T-helper 2 cell treated with Interferon-gamma antibody and Interleukin-4, amounts not matched to agents 5 μg/mL and 100 μg/mL, for 36 hours (primary cell): ENCODE results near the gene UBXN11.

Experiments used
- DNase-seq: peaks from one replicate; pipeline ENCODE4 v3.0.0; 2021; ENCODE audit warnings: low spot score
- H3K27ac Mint-ChIP-seq: one replicate; pipeline ENCODE4 v1.8.0; 2021; ENCODE audit warnings: mild to moderate bottlenecking, mixed read lengths
- H3K27me3 Mint-ChIP-seq: one replicate; pipeline ENCODE4 v1.8.0; 2021; ENCODE audit warnings: low read depth, mixed read lengths
- H3K36me3 Mint-ChIP-seq: one replicate; pipeline ENCODE4 v1.8.0; 2021; ENCODE audit warnings: low read depth, mixed read lengths
- H3K4me1 Mint-ChIP-seq: one replicate; pipeline ENCODE4 v1.8.0; 2021; ENCODE audit warnings: low read depth, mixed read lengths
- H3K4me3 Mint-ChIP-seq: one replicate; pipeline ENCODE4 v1.8.0; 2022; ENCODE audit warnings: mild to moderate bottlenecking, moderate library complexity, mixed read lengths
- H3K9me3 Mint-ChIP-seq: one replicate; pipeline ENCODE4 v1.8.0; 2021; ENCODE audit warnings: mixed read lengths

Gene UBXN11

DNA sequence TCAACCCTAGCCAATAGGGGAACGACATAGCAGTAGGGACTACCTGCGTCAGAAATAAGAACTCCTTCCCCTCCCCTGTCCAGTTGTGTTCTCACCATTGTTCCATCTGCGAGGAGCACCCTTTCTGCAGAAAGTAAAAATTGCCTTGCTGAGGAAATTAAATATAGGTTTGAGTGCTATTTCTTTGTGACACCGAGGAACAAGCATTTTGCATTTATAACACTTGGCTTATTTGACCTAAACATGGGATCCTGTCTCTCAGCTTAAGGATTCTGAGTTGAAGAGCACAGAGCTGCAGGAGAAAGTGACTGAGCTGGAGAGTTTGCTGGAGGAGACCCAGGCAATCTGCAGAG lies 37.3 kb downstream of the UBXN11 start:
- no peak for DNase-seq
- Mint-ChIP-seq H3K27ac (no peak overlapping the region), H3K4me1 (peaks cover 2% of the 10 kb centered on the region), H3K9me3 (peaks cover 17% of the 10 kb centered on the region), H3K27me3 (no peaks in the 10 kb centered on the region), H3K36me3 (peaks cover 68% of the 10 kb centered on the region), H3K4me3 (no peak overlapping the region)

DNA sequence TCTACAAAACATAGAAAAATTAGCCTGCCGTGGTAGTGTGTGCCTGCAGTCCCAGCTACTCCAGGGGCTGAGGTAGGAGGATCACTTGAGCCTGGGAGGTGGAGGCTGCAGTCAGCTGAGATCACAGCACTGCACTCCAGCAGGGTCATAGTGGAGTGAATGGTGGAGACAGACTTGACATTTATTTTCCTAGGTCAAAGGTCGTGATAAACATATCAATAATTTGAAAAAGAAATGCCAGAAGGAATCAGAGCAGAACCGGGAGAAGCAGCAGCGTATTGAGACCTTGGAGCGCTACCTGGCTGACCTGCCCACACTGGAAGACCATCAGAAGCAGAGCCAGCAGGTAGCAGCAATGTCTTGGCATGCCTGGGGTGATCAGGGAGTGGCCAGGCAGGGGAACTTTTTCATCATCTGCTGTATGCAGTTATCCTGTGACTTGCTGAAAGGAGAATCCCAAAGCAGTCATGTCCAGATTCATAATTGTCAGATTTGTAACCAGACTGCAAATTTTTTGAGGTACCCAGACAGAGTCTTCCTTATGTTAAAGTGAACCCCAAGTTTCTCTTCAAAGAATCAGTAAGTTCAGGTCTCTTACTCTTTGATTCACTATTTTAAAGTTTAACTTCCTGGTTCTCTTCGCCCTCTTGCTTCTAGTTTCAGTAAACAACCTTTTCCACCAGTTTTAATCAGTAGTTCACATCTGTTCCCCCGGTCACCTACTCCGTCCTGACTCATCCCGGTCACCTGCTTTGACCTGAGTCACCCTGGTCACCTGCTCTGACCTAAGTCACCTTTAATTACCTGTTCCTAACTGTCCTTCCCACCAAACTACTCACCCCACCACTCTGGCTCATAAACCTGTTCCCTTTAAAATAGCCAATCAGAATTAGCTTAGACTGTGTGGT lies 37.9 kb downstream of the UBXN11 start:
- no peak overlapping the region for H3K27ac Mint-ChIP-seq

DNA sequence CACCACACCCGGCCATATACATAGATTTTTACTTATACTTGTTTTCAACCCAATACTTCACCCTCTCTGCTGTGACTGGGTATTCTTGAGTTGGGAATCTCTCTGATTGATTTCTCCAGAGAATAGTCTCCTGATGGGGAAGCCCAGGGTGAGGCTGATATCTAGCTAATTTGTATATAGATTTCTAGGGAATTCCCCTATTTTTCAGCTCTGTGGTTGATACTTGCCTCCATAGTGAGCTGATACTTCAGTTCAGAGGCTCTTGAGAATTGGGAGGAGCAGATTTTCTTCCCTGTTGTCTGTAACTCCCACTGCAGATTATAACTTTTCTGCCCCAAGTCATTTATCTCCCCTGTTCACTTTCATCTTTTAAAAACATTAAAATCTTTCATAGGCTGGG lies 41.0 kb downstream of the UBXN11 start:
- Mint-ChIP-seq H3K9me3 (peaks cover 17% of the 10 kb centered on the region), H3K4me3 (no peak overlapping the region), H3K27ac (no peak overlapping the region), H3K27me3 (no peaks in the 10 kb centered on the region), H3K4me1 (peaks cover 2% of the 10 kb centered on the region), H3K36me3 (peaks cover 76% of the 10 kb centered on the region)
- DNase-seq, result no peak

More for the DNA sequence above, 37.9 kb downstream of the UBXN11 start:
- Mint-ChIP-seq H3K27me3 (no peaks in the 10 kb centered on the region), H3K4me3 (no peak overlapping the region), H3K4me1 (peaks cover 2% of the 10 kb centered on the region), H3K36me3 (peaks cover 71% of the 10 kb centered on the region), H3K9me3 (peaks cover 17% of the 10 kb centered on the region)
- no peak for DNase-seq

DNA sequence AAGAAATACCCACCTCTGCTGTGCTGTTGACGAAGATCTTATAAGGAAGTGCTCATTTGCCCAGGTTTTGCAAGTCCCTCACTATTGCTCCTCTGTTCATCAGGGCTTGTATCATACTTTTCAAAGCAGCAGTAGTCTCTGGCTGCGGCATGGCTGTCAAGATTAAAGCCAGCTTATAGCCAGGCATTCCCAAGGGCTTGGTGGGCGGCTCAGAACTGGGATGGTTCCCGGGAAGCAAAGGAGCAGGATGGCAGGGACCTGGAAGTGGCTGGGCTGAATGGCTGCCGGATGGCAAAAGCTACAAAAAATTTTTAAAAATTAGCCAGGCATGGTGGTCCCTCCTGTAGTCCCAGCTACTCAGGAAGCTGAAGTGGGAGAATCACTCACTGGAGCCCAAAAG lies 43.2 kb downstream of the UBXN11 start:
- H3K9me3 Mint-ChIP-seq, result peaks cover 4% of the 10 kb centered on the region
- H3K27me3 Mint-ChIP-seq, result no peaks in the 10 kb centered on the region
- H3K4me3 Mint-ChIP-seq, result no peak overlapping the region
- H3K27ac Mint-ChIP-seq, result no peak overlapping the region
- peaks cover 4% of the 10 kb centered on the region for H3K4me1 Mint-ChIP-seq
- H3K36me3 Mint-ChIP-seq, result peaks cover 71% of the 10 kb centered on the region
- no peak for DNase-seq

DNA sequence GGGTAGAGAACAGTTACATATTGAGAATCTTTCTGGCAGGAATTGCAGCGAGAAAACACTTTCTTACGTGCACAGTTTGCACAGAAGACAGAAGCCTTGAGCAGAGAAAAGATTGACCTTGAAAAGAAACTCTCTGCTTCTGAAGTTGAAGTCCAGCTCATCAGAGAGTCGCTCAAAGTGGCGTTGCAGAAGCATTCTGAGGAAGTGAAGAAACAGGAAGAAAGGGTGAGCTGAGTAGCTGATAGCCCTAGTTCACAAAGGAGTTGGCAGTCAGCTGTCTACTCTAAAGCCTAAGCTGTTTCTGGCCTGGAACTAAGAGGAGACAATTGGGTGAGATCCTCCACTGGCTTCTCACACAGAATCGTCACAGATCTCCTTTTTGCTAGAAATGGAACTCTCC lies 46.9 kb downstream of the UBXN11 start:
- Mint-ChIP-seq H3K9me3 (no peaks in the 10 kb centered on the region), H3K27ac (peak overlapping the region; percentile 55), H3K27me3 (no peaks in the 10 kb centered on the region), H3K4me3 (no peak overlapping the region), H3K36me3 (peaks cover 72% of the 10 kb centered on the region), H3K4me1 (peaks cover 2% of the 10 kb centered on the region)
- DNase-seq, result no peak

DNA sequence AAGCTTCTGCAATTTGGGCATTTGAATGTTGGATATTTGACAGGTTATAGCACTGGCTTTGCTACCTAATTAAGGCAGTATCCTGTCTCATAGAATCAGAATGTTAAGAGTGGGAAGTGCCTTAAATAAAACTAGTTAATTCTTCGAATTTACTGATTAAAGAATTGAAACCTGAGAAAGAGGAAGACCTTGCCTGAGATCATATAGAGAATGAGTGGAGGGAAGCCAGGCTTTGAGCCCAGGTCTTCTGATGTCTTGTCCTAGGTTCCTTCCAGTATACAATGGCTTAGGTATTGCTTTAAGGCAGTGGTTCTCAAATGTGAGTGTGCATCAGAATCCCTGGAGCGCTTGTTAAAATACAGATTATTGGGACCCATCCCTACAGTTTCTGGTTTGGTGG lies 47.4 kb downstream of the UBXN11 start:
- no peaks in the 10 kb centered on the region for H3K27me3 Mint-ChIP-seq
- no peak overlapping the region for H3K27ac Mint-ChIP-seq
- no peak overlapping the region for H3K4me3 Mint-ChIP-seq
- no peak for DNase-seq
- H3K9me3 Mint-ChIP-seq, result no peaks in the 10 kb centered on the region
- peaks cover 72% of the 10 kb centered on the region for H3K36me3 Mint-ChIP-seq
- H3K4me1 Mint-ChIP-seq, result peaks cover 2% of the 10 kb centered on the region

DNA sequence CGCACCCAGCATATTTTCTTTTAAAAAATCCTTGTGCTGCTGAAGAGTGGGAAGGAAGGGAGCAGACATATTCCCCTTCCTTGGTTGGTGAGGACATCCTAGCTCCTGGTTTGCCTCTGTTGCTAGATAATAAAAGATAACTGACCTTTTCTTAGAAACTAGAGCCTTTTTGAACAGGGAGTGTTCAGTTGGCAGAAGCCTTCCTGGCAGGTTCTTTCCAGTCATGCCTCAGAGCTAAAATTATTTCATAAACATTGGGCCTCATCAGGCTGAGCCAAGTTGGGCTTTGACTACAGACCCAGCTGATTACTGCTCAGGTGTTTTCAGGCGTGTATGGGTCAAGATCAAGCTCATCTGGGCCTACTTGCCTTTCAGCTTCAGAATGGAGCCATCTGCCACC lies 49.2 kb downstream of the UBXN11 start:
- Mint-ChIP-seq H3K27ac (no peak overlapping the region), H3K4me3 (no peak overlapping the region), H3K36me3 (peaks cover 63% of the 10 kb centered on the region), H3K4me1 (peaks cover 5% of the 10 kb centered on the region), H3K27me3 (no peaks in the 10 kb centered on the region), H3K9me3 (no peaks in the 10 kb centered on the region)
- DNase-seq, result no peak

DNA sequence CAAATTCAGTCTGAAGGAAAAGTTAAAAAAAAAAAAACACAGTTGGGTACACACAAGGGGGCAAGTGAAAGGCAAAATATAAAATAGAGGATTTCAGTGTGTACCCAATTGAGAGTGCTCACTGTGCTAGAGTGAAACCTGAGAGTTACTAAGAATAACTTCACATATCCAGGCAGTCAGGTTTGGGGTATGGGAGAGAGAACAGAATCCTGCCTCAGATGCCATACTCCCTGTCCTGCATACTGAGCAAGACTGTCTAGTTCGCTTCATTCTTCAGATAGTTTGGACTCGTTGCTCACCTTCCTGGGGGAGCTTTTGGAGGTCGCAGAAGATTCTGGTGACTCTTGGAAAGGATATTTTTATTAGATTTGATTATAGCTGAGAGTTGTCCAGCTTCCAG lies 52.0 kb downstream of the UBXN11 start:
- peak overlapping the region; percentile 8 for H3K27ac Mint-ChIP-seq
- peaks cover 3% of the 10 kb centered on the region for H3K4me1 Mint-ChIP-seq
- H3K36me3 Mint-ChIP-seq, result peaks cover 53% of the 10 kb centered on the region
- no peaks in the 10 kb centered on the region for H3K27me3 Mint-ChIP-seq
- H3K9me3 Mint-ChIP-seq, result no peaks in the 10 kb centered on the region
- no peak for DNase-seq
- H3K4me3 Mint-ChIP-seq, result no peak overlapping the region

DNA sequence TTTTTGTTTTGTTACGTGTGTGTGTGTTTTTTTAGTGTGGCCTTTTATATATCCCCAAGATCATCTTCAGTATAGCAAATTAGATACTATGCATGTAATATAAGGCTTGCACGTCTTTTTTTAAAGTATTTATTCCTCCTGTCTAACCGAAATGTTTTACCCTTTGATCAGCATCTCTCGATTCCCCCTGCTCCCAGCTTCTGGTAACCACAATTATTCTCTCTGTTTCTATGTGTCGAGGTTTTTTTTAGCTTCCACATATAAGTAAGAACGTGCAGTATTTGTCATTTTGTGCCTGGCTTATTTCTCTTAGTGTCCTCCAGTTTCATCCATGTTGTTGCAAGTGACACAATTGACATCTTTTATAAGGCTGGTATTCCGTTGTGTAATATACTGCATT lies 53.7 kb downstream of the UBXN11 start:
- Mint-ChIP-seq H3K4me3 (no peak overlapping the region), H3K4me1 (peaks cover 3% of the 10 kb centered on the region), H3K27ac (no peak overlapping the region), H3K9me3 (no peaks in the 10 kb centered on the region), H3K36me3 (peaks cover 45% of the 10 kb centered on the region), H3K27me3 (no peaks in the 10 kb centered on the region)
- no peak for DNase-seq

DNA sequence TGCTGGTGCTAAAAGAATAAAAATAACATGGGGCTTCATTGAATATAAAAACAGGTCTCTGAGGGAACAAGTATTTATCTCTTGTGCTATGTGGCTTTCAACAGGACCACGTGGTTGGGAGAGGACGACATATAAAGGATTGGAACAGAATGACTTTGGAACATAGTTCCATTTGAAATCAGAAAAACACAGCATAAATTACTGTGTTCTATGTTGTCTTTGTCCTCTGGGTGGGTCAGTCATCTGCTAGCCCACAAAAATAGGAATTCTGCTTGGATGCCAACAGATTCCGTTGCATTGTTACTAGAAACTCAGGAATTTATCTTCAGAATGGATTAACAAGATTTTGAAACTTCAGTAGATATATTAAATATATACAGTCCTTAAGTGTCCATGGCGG lies 66.5 kb downstream of the UBXN11 start:
- no peaks in the 10 kb centered on the region for H3K9me3 Mint-ChIP-seq
- H3K36me3 Mint-ChIP-seq, result peaks cover 44% of the 10 kb centered on the region
- H3K27ac Mint-ChIP-seq, result no peak overlapping the region
- no peak overlapping the region for H3K4me3 Mint-ChIP-seq
- no peak for DNase-seq
- H3K27me3 Mint-ChIP-seq, result no peaks in the 10 kb centered on the region
- H3K4me1 Mint-ChIP-seq, result peaks cover 32% of the 10 kb centered on the region

DNA sequence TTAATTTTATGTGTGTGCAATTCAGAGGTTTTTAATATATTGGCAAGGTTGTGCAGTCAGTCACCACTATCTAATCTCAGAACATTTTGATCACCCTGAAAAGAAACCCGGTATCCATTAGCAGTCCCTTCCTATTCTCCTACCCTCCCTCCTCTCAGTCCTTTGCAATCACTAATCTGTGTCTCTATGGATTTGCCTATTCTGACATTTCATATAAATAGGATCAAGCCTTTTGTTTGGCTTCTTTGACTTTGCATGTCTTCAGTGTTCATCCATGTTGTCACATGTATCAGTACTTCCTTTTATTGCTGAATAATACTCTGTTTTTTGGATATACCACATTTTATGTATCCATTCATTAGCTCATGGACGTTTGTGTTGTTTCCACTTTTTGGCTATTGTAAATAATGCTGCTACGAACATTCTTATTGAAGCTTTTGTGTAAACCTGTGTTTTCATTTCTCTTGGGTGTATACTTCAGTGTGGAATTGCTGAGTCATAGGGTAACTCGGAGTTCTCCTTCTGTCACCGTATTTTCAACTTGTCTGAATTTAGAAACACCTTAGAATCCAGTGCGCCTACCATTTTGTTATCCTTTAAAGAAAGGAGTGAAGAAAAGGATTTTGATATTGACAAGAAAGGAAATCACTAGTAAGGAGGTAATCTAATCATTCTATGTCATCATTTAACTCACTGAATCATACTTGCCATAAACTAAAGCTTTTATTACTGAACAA lies 69.0 kb downstream of the UBXN11 start:
- Mint-ChIP-seq H3K27me3 (peaks cover 2% of the 10 kb centered on the region), H3K4me1 (peaks cover 36% of the 10 kb centered on the region), H3K9me3 (no peaks in the 10 kb centered on the region), H3K27ac (peak overlapping the region; percentile 7), H3K4me3 (peak overlapping the region; percentile 54), H3K36me3 (peaks cover 27% of the 10 kb centered on the region)
- DNase-seq, result no peak

DNA sequence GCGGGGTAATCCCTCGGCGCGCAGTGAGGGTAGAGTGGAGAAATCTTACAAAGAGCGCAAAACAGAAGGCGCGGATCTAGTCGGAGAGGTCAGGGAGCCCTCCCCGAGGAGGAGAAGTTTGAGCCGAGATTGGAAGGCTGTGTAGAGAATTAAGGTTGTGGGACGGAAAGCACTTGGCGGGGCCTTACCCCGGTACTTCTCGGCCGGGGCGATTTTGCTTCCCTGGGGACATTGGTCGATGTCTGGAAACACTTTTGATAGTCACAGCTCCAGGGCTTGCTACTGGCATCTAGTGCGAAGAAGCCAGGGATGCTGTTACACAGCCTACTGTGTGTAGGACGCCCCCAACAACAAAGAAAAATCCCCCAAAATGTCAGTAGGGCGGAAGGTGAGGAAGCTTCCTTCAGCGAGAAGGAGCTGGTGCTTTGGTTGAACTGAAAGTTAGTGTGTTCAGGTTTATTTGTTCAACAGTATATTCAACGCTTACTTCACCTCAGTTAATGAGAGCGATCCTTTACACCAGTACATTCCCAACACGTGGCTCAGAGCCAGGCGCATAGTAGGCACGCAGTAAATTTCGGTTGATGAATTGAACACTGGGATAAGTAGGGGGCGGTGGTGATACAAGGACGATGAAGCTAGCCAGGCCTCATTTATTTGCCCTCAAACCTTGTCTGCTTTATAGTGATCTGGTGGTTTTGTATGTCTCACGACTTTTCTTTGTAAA lies 71.6 kb downstream of the UBXN11 start:
- Mint-ChIP-seq H3K27me3 (peaks cover 2% of the 10 kb centered on the region), H3K4me1 (peaks cover 35% of the 10 kb centered on the region), H3K36me3 (peaks cover 20% of the 10 kb centered on the region), H3K27ac (peak overlapping the region; percentile 93), H3K4me3 (peak overlapping the region; percentile 96), H3K9me3 (no peaks in the 10 kb centered on the region)
- DNase-seq, result peak; percentile 19

DNA sequence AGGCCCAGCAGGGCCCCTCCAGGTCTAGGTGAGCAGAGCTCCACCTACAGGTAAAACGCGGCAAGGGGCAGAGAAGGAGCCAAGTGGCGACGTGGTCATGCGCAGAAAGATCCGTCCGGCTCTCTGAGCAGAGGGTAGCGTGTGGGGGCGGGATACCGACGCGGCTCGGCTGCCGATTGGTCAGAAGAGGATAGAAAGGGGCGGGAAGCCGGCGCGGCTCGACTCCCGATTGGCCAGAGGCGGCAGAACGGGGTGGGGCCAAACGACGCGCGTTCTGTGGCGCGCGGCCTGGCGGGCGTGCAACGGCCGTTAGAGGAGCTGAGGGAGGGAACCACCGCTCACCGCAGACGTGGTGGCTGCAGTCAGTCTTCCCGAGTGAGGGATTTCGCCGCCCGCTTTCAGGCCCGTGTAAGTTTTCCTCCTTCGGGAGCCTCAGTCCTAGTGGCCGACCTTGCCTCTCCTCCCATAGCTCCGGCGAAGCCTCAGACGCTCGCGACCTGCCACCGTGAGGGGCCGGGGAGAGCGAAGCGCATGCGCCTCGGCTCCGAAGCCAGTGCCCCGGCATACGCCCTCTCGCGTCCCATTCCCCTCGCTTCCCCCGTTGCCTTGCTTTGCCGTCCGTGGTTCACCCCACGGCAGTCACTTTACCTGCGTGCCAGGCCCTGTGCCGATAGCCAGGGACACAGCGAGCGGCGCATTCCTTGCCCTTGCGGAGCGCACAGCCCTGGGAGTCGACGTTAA lies 72.4 kb downstream of the UBXN11 start, which contains the start of gene CEP85:
Gene CEP85 (plus strand): TSS at position 298 of the 741 bp plus-strand sequence. CDS start 5,584 bp downstream, outside the sequence.
- Mint-ChIP-seq H3K27me3 (peaks cover 2% of the 10 kb centered on the region), H3K9me3 (no peaks in the 10 kb centered on the region), H3K4me3 (peak within 1 kb of the TSS; percentile 96), H3K36me3 (peaks cover 20% of the 10 kb centered on the region), H3K27ac (peak within 1 kb of the TSS; percentile 93), H3K4me1 (peaks cover 31% of the 10 kb centered on the region)
- peak; percentile 97 for DNase-seq
